Smooth muscle cell (in vitro differentiated cells): ENCODE data around the gene PLXNA4. TPM values are rescaled to one million over a fixed set of nuclear protein-coding genes. Genes with fewer than 3 reads are reported as not detected.

ENCODE experiments used
- DNase-seq: peaks from one replicate; lab custom pipeline; 2025; ENCODE audit not compliant: unreplicated experiment; lab: John Stamatoyannopoulos, UW
- H2AFZ ChIP-seq: fragments of 200-600 bp; sonication (generic); 2 replicates; pipeline ENCODE4 v1.6.0; 2016; ENCODE audit warnings: antibody characterized with exemption, low read depth, mild to moderate bottlenecking
- H3F3A ChIP-seq: fragments of 200-600 bp; sonication (generic); 2 replicates; pipeline ENCODE4 v1.6.0; 2017; ENCODE audit warnings: antibody characterized with exemption, low read depth
- H3K27ac ChIP-seq: fragments of 200-600 bp; sonication (generic); 2 replicates; pipeline ENCODE4 v1.5.1; 2016; ENCODE audit warnings: low read depth, mild to moderate bottlenecking
- H3K27me3 ChIP-seq: fragments of 200-600 bp; sonication (generic); 2 replicates; pipeline ENCODE4 v1.6.1; 2016; ENCODE audit warnings: low read depth, mild to moderate bottlenecking
- H3K36me3 ChIP-seq: fragments of 200-600 bp; sonication (generic); 2 replicates; pipeline ENCODE4 v1.5.1; 2016; ENCODE audit warnings: low read depth
- H3K4me1 ChIP-seq: fragments of 200-600 bp; sonication (generic); 2 replicates; pipeline ENCODE4 v1.5.1; 2016; ENCODE audit warnings: low read depth
- H3K4me2 ChIP-seq: fragments of 200-600 bp; sonication (generic); 2 replicates; pipeline ENCODE4 v1.6.0; 2016; ENCODE audit warnings: mild to moderate bottlenecking
- H3K4me3 ChIP-seq: fragments of 200-600 bp; sonication (generic); 2 replicates; pipeline ENCODE4 v1.5.1; 2016; ENCODE audit warnings: mild to moderate bottlenecking
- H3K79me2 ChIP-seq: fragments of 200-600 bp; sonication (generic); 2 replicates; pipeline ENCODE4 v1.6.0; 2016; ENCODE audit warnings: low read depth, mild to moderate bottlenecking
- H3K9ac ChIP-seq: fragments of 200-600 bp; sonication (generic); 2 replicates; pipeline ENCODE4 v1.6.0; 2016; ENCODE audit warnings: low read depth
- H3K9me3 ChIP-seq: fragments of 200-600 bp; sonication (generic); replicated peaks from 2 replicates; pipeline ENCODE4 v1.5.1; 2016; ENCODE audit warnings: low read depth
- H4K20me1 ChIP-seq: fragments of 200-600 bp; sonication (generic); 2 replicates; pipeline ENCODE4 v1.6.0; 2016; ENCODE audit warnings: low read depth
- WGBS: methylation state at CpG from one replicate; pipeline ENCODE4 v1.1.7; 2016; ENCODE audit warnings: low lambda C conversion rate; 5-methylcytosine and 5-hydroxymethylcytosine counted together
- polyA plus RNA-seq: library from polyadenylated mRNA; unstranded; fragments of >200 nt; fragmentation: Nextera tagmentation; extraction: Ambion mirVana; gene quantifications from 2 replicates; pipeline ENCODE4 v1.2.1, GENCODE V29; 2016
- total RNA-seq: library from RNA; depleted of rRNA; stranded (reverse); fragments of >200 nt; gene quantifications from 2 replicates; pipeline ENCODE4 v1.2.3, GENCODE V29; 2014
- TF ChIP-seq, protein P1 (sequence below): fragments of 200-600 bp; sonication (generic); IDR thresholded peaks from 2 replicates; pipeline ENCODE4 v1.5.1; 2017; ENCODE audit warnings: borderline replicate concordance, mild to moderate bottlenecking, antibody characterized with exemption; ENCODE audit not compliant: insufficient read depth, poor library complexity, severe bottlenecking

The PLXNA4 gene
- total and polyA plus RNA-seq, 2 experiments from 2014 or later = 8.5 to 9.9 TPM

DNA sequence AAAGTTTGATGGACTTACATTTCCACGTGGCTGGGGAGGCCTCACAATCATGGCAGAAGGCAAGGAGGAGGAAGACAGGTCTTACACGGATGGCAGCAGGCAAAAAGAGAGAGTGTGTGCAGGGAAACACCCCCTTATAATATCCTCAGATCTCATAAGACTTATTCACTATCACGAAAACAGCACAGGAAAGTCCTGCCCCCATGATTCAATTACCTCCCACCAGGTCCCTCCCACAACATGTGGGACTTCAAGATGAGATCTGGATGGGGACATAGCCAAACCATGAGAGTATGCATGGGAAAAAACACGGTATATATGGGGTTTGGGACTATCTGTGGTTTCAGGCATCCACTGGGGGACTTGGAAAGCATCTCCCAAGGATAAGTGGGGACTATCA lies 78.0 kb downstream of the PLXNA4 start:
- DNase-seq = no peak
- Histone ChIP-seq H3K27me3 (no peaks in the 10 kb centered on the region), H3K4me1 (no peaks in the 10 kb centered on the region), H3K79me2 (no peaks in the 10 kb centered on the region), H3K4me2 (no peak overlapping the region), H3K9ac (no peak overlapping the region), H2AFZ (no peak overlapping the region), H3K4me3 (no peak overlapping the region), H3K36me3 (no peaks in the 10 kb centered on the region), H3F3A (no peaks in the 10 kb centered on the region), H4K20me1 (no peaks in the 10 kb centered on the region), H3K27ac (no peak overlapping the region), H3K9me3 (no peaks in the 10 kb centered on the region)
- 72% methylated on average over 4 of the region's 4 CpGs for WGBS
- TF ChIP-seq, protein P1, sequence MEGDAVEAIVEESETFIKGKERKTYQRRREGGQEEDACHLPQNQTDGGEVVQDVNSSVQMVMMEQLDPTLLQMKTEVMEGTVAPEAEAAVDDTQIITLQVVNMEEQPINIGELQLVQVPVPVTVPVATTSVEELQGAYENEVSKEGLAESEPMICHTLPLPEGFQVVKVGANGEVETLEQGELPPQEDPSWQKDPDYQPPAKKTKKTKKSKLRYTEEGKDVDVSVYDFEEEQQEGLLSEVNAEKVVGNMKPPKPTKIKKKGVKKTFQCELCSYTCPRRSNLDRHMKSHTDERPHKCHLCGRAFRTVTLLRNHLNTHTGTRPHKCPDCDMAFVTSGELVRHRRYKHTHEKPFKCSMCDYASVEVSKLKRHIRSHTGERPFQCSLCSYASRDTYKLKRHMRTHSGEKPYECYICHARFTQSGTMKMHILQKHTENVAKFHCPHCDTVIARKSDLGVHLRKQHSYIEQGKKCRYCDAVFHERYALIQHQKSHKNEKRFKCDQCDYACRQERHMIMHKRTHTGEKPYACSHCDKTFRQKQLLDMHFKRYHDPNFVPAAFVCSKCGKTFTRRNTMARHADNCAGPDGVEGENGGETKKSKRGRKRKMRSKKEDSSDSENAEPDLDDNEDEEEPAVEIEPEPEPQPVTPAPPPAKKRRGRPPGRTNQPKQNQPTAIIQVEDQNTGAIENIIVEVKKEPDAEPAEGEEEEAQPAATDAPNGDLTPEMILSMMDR = no peak

DNA sequence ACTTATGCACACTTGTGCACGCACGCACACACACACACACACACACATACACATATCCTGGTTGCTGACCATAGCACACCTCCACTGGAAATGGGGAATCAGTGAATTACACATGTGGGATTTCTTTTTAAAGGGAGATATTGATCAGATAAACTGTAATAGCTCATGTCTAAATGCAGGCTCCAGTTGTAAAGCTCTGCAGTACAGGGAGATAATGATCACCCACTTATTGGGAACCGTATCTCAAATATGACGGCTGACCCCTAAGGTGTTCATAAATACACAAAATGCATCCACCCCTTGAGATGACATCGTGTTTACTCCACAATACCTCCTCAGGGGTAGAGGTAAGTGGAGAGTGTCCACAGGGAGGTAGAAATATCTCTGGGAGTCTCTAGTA lies 79.2 kb downstream of the PLXNA4 start:
- H3K4me3 ChIP-seq = no peak overlapping the region
- no peak overlapping the region for H3K27ac ChIP-seq
- WGBS = 80% methylated on average over 5 of the region's 5 CpGs
- no peaks in the 10 kb centered on the region for H3K36me3 ChIP-seq
- H2AFZ ChIP-seq = no peak overlapping the region
- peaks cover 4% of the 10 kb centered on the region for H3K4me1 ChIP-seq
- no peaks in the 10 kb centered on the region for H3K27me3 ChIP-seq
- TF ChIP-seq, protein P1 = no peak
- DNase-seq = no peak
- H3F3A ChIP-seq = no peaks in the 10 kb centered on the region
- no peaks in the 10 kb centered on the region for H4K20me1 ChIP-seq
- no peaks in the 10 kb centered on the region for H3K79me2 ChIP-seq
- no peak overlapping the region for H3K9ac ChIP-seq
- H3K4me2 ChIP-seq = no peak overlapping the region
- no peaks in the 10 kb centered on the region for H3K9me3 ChIP-seq

DNA sequence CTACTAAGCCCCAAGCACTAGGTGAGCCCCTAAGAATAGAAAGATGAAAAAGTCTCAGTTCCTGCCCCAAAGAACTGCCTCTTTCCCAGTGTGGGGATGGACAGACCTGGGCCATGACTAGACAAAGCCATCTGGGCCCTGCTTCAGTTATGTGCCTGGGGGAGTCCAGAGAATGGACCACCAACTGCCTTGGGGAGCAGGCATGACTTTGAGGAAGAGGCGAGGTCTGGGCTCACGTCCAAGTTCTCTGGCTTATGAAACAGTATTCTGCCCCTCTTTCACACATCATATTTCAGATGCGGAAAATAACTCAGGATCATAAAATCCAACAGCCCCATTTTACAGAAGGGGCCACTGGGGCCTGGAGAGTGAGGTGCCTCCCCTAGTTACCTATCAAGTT lies 80.3 kb downstream of the PLXNA4 start:
- Histone ChIP-seq H3K4me3 (no peak overlapping the region), H2AFZ (no peak overlapping the region), H3K27me3 (no peaks in the 10 kb centered on the region), H3K27ac (no peak overlapping the region), H3K4me1 (peaks cover 4% of the 10 kb centered on the region), H3K4me2 (no peak overlapping the region), H3K9ac (no peak overlapping the region), H4K20me1 (no peaks in the 10 kb centered on the region), H3K36me3 (no peaks in the 10 kb centered on the region), H3K79me2 (no peaks in the 10 kb centered on the region), H3K9me3 (no peaks in the 10 kb centered on the region), H3F3A (no peaks in the 10 kb centered on the region)
- no peak for DNase-seq
- TF ChIP-seq, protein P1 = no peak
- 98% methylated on average over 3 of the region's 3 CpGs for WGBS

DNA sequence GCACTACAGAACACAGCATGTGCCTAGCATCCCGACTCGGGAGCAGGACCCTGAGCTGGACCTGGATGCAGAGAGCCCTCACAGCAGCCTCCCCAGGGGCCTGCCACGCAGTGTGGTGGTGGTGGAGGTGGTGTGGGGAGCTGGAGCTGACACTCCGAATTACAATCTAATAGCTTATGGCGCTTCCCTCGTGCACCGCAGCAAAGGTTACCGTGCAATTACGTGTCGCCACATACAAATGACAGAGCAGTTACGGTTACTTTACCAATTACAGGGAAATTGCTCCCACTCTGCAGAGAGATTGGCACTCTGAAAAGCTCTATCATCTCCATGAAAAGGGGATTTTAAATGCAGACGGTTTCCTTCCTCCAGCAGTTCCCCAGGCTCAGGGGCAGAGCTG lies 81.8 kb downstream of the PLXNA4 start:
- no peaks in the 10 kb centered on the region for H3K27me3 ChIP-seq
- TF ChIP-seq, protein P1 = no peak
- WGBS = 90% methylated on average over 12 of the region's 12 CpGs
- H3K4me2 ChIP-seq = no peak overlapping the region
- H3K36me3 ChIP-seq = no peaks in the 10 kb centered on the region
- H2AFZ ChIP-seq = no peak overlapping the region
- DNase-seq = no peak
- H3K4me1 ChIP-seq = peaks cover 4% of the 10 kb centered on the region
- H3K27ac ChIP-seq = no peak overlapping the region
- no peaks in the 10 kb centered on the region for H3F3A ChIP-seq
- no peak overlapping the region for H3K4me3 ChIP-seq
- H3K79me2 ChIP-seq = no peaks in the 10 kb centered on the region
- H3K9ac ChIP-seq = no peak overlapping the region
- no peaks in the 10 kb centered on the region for H4K20me1 ChIP-seq
- H3K9me3 ChIP-seq = no peaks in the 10 kb centered on the region
